Lung (tissue), 12 donors: Measurements from ENCODE around the gene CLEC4F. TPM values are rescaled to one million over a fixed set of nuclear protein-coding genes. Genes with fewer than 3 reads are reported as not detected.

Source experiments
- ATAC-seq: fragments of 200-7000 bp; cut with Tn5 transposase; one replicate; pipeline ENCODE4 v1.9.1; 2020; ENCODE audit warnings: moderate number of reproducible peaks; ENCODE audit not compliant: insufficient read depth, low FRiP score
- DNase-seq, 3 donors: peaks; one replicate each; pipeline ENCODE4 v3.0.0-alpha.2; 2013 to 2017
- H3K27ac ChIP-seq, 2 donors: one replicate each; pipeline ENCODE4 v1.5.1; 2013; ENCODE audit warnings: mild to moderate bottlenecking in 2 of 2, moderate library complexity in 2 of 2, control low read depth in 1 of 2, inconsistent platforms in 1 of 2, low read depth in 1 of 2, low read length in 1 of 2
- H3K27me3 ChIP-seq, 3 donors: one replicate each; pipeline ENCODE4 v1.5.1; 2013; ENCODE audit warnings: low read length in 2 of 3; ENCODE audit not compliant: control insufficient read depth in 3 of 3, insufficient read depth in 3 of 3
- H3K36me3 ChIP-seq, 4 donors: one replicate each; pipeline ENCODE4 v1.5.1; 2013; ENCODE audit warnings: low read length in 4 of 4, mild to moderate bottlenecking in 1 of 4, moderate library complexity in 1 of 4; ENCODE audit not compliant: control insufficient read depth in 4 of 4, insufficient read depth in 4 of 4
- H3K4me1 ChIP-seq, 5 donors: one replicate each; pipeline ENCODE4 v1.5.1; 2013; ENCODE audit warnings: low read length in 5 of 5, mild to moderate bottlenecking in 2 of 5, moderate library complexity in 1 of 5; ENCODE audit not compliant: control insufficient read depth in 5 of 5, insufficient read depth in 5 of 5
- H3K4me3 ChIP-seq: one replicate; pipeline ENCODE4 v1.5.1; 2013; ENCODE audit warnings: mild to moderate bottlenecking, control low read depth, moderate library complexity
- H3K9ac ChIP-seq, 2 donors: one replicate each; pipeline ENCODE4 v1.5.1; 2013; ENCODE audit warnings: low read length in 2 of 2, control low read depth in 1 of 2; ENCODE audit not compliant: insufficient read depth in 1 of 2
- H3K9me3 ChIP-seq, 4 donors: one replicate each; pipeline ENCODE4 v1.5.1; 2013; ENCODE audit warnings: low read length in 3 of 4, mild to moderate bottlenecking in 1 of 4, moderate library complexity in 1 of 4; ENCODE audit not compliant: control insufficient read depth in 4 of 4, insufficient read depth in 3 of 4
- CTCF ChIP-seq: IDR thresholded peaks from 2 replicates; pipeline ENCODE4 v1.5.1; 2012; ENCODE audit warnings: mild to moderate bottlenecking; ENCODE audit errors: control extremely low read depth, extremely low read depth
- WGBS, 2 donors: extraction: QIAGEN DNeasy Blood & Tissue Kit; methylation state at CpG; one replicate each; pipeline ENCODE4 v1.1.7; 2013; 5-methylcytosine and 5-hydroxymethylcytosine counted together
- polyA plus RNA-seq, 2 donors: library from polyadenylated mRNA; stranded (reverse); fragments of 200-250 nt; gene quantifications; one replicate each; pipeline ENCODE4 v1.2.1, GENCODE V29; 2013
- total RNA-seq, 2 donors: library from RNA; depleted of rRNA in 1 of 2; stranded (reverse); fragments of >200 nt in 1 of 2; gene quantifications; one replicate each; pipeline ENCODE4 v1.2.1, GENCODE V29; 2014 to 2021
- donor health status: control.
- donor health status: control.
- donor health status: Bipolar disorder and iron deficiency.
- donor health status: healthy.
- donor health status: DM: yes; HTN: yes; CAD: no.

Gene CLEC4F
- total and polyA plus RNA-seq, 4 donors: 0.31 to 0.58 (median 0.37) TPM

GRCh38 chr2:70796262-70796661 lies 24.1 kb downstream of the CLEC4F start:
- WGBS, 2 donors: 78 to 83% methylated on average over 1 of the region's 1 CpG
- Histone ChIP-seq H3K4me1 (peaks cover 0 to 2% (median 0%) of the 10 kb centered on the region in 5 donors), H3K27me3 (peaks cover 0 to 29% (median 12%) of the 10 kb centered on the region in 3 donors), H3K36me3 (no peaks in the 10 kb centered on the region), H3K9me3 (peaks cover 0 to 11% (median 0%) of the 10 kb centered on the region in 4 donors), H3K27ac (no peak overlapping the region), H3K4me3 (no peak overlapping the region), H3K9ac (no peak overlapping the region)
- no peak for DNase-seq
- TF ChIP-seq CTCF: no peak
- ATAC-seq: no peak

DNA sequence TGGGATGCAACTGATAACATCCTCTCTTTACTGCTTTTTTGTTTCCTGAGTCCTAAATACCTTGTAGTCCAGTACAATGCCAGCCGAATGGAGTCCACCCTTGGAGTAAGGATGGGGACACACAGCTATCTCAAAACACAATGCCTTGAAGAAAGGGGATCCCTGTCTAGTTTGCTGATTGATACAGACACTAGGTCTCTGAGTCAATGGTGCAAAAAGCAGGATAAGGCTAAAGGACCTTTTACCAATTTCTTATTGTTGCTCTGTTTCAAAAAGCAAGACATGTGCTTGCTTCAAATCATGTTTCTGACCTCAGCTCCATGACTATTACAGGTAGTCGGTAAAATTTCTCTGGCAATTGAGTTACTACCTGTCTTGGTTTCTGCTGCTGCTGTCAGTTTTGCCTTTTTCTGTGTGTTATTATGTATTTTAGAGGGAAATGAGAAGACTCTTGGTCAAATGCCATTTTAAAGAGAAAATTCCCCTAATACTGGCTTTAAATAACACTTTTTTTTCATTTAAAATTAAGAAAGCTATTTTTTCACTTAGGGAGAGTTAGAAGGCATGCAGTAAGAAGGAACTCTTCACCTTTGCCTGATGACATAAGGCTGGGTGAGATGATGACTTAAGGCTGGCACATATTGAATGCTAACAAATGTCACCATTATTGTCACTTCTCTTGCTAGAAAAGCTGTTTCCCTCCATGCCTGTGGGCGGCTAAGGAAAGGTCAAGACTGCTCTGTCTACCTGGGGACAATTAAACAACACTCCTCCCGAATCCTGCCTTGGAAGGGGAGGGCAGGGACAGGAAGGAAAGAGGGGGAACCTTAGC lies 25.0 kb downstream of the CLEC4F start:
- no peak for TF ChIP-seq CTCF
- peaks cover 0 to 33% (median 19%) of the 10 kb centered on the region in 3 donors for H3K27me3 ChIP-seq
- no peak overlapping the region for H3K27ac ChIP-seq
- H3K9me3 ChIP-seq: peaks cover 0 to 7% (median 0%) of the 10 kb centered on the region in 4 donors
- DNase-seq (no peak), ATAC-seq (no peak)
- H3K4me3 ChIP-seq: no peak overlapping the region
- no peaks in the 10 kb centered on the region for H3K36me3 ChIP-seq
- WGBS, 2 donors: 74 to 86% methylated on average over 4 of the region's 4 CpGs
- H3K9ac ChIP-seq: no peak overlapping the region
- H3K4me1 ChIP-seq: peaks cover 0 to 2% (median 0%) of the 10 kb centered on the region in 5 donors

GRCh38 chr2:70793450-70793849 lies 26.9 kb downstream of the CLEC4F start:
- Histone ChIP-seq H3K9me3 (peaks cover 0 to 2% (median 0%) of the 10 kb centered on the region in 4 donors), H3K4me1 (peaks cover 0 to 10% (median 0%) of the 10 kb centered on the region in 5 donors), H3K27ac (no peak overlapping the region), H3K9ac (no peak overlapping the region), H3K27me3 (peaks cover 0 to 51% (median 28%) of the 10 kb centered on the region in 3 donors), H3K36me3 (no peaks in the 10 kb centered on the region), H3K4me3 (no peak overlapping the region)
- WGBS, 2 donors: 22 to 57% methylated on average over 2 of the region's 2 CpGs
- DNase-seq (no peak), ATAC-seq (no peak)
- no peak for TF ChIP-seq CTCF
